Measurements from ENCODE around the gene RSBN1.

The RSBN1 gene

DNA sequence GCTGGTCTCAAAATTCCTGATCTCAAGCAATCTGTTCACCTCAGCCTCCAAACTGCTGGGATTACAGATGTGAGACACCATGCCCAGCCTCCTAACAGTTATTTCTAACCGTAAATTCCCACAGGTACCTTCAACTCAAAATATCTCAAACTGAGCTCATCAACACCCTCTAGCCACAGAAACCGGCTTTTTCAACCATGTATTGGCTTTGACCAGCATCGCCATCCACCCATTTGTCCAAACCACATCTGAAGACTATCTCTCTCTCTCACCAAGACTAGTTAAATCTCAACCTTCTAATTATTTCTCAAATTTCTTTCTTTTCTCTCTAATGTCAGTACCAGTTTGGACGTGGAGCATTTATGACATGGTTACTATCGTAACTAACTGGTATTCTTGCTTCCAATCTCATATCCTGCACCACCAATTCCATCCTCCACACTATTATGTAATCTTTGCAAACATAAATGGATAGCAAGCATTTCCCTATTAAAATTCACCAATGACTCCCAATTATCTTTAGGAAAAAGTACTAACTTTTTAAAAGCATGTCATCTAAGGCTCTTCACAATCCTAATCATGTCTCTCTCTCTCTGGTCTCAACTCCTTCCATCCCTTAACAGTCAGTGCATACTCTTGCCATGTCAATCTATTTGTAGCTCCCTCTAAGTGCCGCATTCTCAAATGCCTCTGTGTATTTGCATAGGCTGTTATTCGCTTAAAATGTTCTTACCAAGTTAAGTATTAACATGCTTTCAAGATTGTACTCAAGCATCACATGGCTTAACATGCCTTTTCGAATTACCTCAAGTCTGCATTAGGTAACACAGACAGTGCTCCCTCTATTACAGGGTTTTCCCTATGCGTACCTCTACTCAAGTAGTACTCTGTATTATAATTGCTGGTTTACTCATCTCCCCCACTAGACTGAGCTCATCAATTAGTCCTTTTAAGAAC, 18.1 kb downstream of the RSBN1 start:
- CTCF ChIA-PET = no interaction called here
- no peak for DNase-seq (ENCODE audit: extremely low spot score)
- POLR2A ChIA-PET = no interaction called here
- no peak for TF ChIP-seq FOXA1 (IDR thresholded peaks at IDR 0.05)
- no peak for TF ChIP-seq BHLHE40 (IDR thresholded peaks at IDR 0.05; ENCODE audit: borderline replicate concordance)
- TF ChIP-seq FOXM1 (IDR thresholded peaks at IDR 0.05; ENCODE audit: borderline replicate concordance) = no peak
- TF ChIP-seq ZNF384 (IDR thresholded peaks at IDR 0.05) = no peak
- TF ChIP-seq NFRKB (IDR thresholded peaks at IDR 0.05) = no peak
- no peak for TF ChIP-seq CTBP1 (IDR thresholded peaks at IDR 0.05; ENCODE audit: borderline replicate concordance)
- no peak for TF ChIP-seq HDGF (IDR thresholded peaks at IDR 0.05; ENCODE audit: borderline replicate concordance)
- TF ChIP-seq ARNT (IDR thresholded peaks at IDR 0.05) = no peak
- TF ChIP-seq, protein P1, sequence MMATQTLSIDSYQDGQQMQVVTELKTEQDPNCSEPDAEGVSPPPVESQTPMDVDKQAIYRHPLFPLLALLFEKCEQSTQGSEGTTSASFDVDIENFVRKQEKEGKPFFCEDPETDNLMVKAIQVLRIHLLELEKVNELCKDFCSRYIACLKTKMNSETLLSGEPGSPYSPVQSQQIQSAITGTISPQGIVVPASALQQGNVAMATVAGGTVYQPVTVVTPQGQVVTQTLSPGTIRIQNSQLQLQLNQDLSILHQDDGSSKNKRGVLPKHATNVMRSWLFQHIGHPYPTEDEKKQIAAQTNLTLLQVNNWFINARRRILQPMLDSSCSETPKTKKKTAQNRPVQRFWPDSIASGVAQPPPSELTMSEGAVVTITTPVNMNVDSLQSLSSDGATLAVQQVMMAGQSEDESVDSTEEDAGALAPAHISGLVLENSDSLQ (IDR thresholded peaks at IDR 0.05) = no peak

DNA sequence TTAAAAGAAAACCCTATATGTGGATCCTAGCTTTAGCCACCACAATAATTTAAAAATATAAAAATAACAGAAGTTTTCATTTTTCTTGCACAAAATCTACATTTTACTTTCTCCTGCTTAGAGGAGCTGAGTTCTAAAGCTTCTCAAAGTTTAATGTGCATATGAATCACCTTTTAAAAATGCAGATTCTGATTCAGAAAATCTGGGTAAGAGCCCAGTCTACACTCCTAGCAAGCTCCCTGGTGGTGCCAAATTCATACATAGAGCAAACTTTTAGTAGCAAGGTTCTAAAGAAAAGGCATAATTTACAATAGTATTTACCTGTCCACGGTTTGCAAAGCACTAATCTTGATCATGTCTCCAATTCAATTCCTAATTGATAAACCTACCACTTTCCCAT, 19.3 kb downstream of the RSBN1 start:
- ChIA-PET CTCF (no interaction called here), POLR2A (interaction anchor here (1.0 kb wide), 1 partner anchor 19 kb away, joined by 3 read pairs; the partner anchor contains the start of gene RSBN1)
- TF ChIP-seq CTBP1 (IDR thresholded peaks at IDR 0.05; ENCODE audit: borderline replicate concordance) = no peak
- TF ChIP-seq TARDBP (IDR thresholded peaks at IDR 0.05) = no peak
- no peak for TF ChIP-seq L3MBTL2 (conservative IDR thresholded peaks at IDR 0.05)
- TF ChIP-seq ELF4 (IDR thresholded peaks at IDR 0.05) = no peak
- no peak for TF ChIP-seq FOXM1 (IDR thresholded peaks at IDR 0.05; ENCODE audit: borderline replicate concordance)
- no peak for TF ChIP-seq HDGF (IDR thresholded peaks at IDR 0.05; ENCODE audit: borderline replicate concordance)
- no peak for TF ChIP-seq BHLHE40 (IDR thresholded peaks at IDR 0.05; ENCODE audit: borderline replicate concordance)
- TF ChIP-seq LEF1 (IDR thresholded peaks at IDR 0.05; ENCODE audit: borderline replicate concordance) = no peak
- TF ChIP-seq SUZ12 (IDR thresholded peaks at IDR 0.05) = no peak
- TF ChIP-seq, protein P1 (IDR thresholded peaks at IDR 0.05) = no peak
- no peak for DNase-seq (ENCODE audit: extremely low spot score)

DNA sequence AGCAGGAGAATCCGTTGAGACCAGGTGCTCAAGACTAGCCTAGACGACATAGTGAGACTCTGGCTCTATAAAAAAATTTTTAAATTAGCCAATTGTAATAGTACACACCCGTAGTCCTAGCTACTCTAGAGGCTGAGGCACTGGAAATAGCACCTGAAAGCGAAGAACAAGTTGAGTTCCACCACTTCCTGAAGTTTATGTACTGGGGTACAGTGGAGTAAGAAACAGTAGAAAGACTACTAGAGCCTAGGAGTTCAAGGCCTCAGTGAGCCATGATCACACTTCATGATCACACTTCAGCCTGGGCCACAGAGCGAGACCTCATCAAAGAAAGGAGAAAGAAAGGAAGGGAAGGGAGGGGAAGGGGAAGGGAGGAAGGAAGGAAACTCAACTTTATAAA, 19.8 kb downstream of the RSBN1 start:
- ChIA-PET POLR2A (interaction anchor here (1.0 kb wide), 1 partner anchor 20 kb away, joined by 3 read pairs; the partner anchor contains the start of gene RSBN1), CTCF (no interaction called here)
- no peak for TF ChIP-seq NFRKB (IDR thresholded peaks at IDR 0.05)
- TF ChIP-seq, protein P1 (IDR thresholded peaks at IDR 0.05) = no peak
- no peak for TF ChIP-seq FOXK2 (IDR thresholded peaks at IDR 0.05)
- DNase-seq (ENCODE audit: extremely low spot score) = no peak

DNA sequence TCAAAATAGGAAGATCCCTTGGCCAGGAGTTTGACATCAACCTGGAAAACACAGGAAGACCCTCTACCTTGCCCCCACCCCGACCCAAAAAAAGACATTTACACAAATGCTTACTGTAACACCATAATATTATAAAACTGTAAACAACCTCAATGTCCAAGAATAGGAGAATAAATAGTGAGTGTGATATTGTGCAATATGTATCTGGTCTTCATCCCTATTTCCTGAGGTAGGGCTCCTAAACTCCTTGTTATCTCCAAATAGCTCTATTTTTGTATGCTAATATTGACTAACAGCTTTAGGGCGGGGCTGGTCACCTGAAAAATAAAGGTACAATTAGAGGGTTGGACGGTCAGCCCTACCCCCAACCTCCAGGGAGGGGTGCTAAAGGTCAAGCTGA, 23.5 kb downstream of the RSBN1 start:
- POLR2A ChIA-PET = no interaction called here
- CTCF ChIA-PET = no interaction called here
- no peak for TF ChIP-seq L3MBTL2 (conservative IDR thresholded peaks at IDR 0.05)
- TF ChIP-seq ARNT (IDR thresholded peaks at IDR 0.05) = no peak
- TF ChIP-seq SP1 (IDR thresholded peaks at IDR 0.05) = no peak
- no peak for TF ChIP-seq CTBP1 (IDR thresholded peaks at IDR 0.05; ENCODE audit: borderline replicate concordance)
- TF ChIP-seq ZNF384 (IDR thresholded peaks at IDR 0.05) = no peak
- no peak for TF ChIP-seq TARDBP (IDR thresholded peaks at IDR 0.05)
- TF ChIP-seq NFRKB (IDR thresholded peaks at IDR 0.05) = no peak
- no peak for TF ChIP-seq SUZ12 (IDR thresholded peaks at IDR 0.05)
- TF ChIP-seq, protein P1 (IDR thresholded peaks at IDR 0.05) = no peak
- no peak for TF ChIP-seq BHLHE40 (IDR thresholded peaks at IDR 0.05; ENCODE audit: borderline replicate concordance)
- no peak for TF ChIP-seq FOXA1 (IDR thresholded peaks at IDR 0.05)
- no peak for DNase-seq (ENCODE audit: extremely low spot score)

DNA sequence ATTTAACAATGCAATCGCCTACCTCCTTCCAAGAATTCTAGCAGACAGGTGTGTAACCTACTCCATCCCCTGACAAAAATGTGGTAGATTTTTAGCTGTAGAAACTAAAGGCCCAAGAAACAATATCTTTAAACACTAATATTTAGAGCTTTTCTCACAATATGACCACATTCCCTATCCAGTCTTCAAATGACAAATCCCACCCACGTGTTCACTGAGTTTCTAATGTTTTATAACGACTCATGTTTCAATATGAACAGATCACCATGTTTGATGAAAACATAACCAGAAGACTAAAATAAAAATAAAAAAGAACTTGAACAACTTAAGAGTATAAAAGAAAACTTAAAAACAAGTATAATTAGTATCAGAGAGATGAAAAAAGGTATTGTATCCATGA, 24.6 kb downstream of the RSBN1 start:
- TF ChIP-seq NFRKB (IDR thresholded peaks at IDR 0.05) = no peak
- TF ChIP-seq, protein P1 (IDR thresholded peaks at IDR 0.05) = no peak
- CTCF ChIA-PET = no interaction called here
- no peak for DNase-seq (ENCODE audit: extremely low spot score)
- POLR2A ChIA-PET = interaction anchor here (1.8 kb wide), 1 partner anchor 27 kb away, joined by 4 read pairs; no protein-coding TSS in a partner anchor

DNA sequence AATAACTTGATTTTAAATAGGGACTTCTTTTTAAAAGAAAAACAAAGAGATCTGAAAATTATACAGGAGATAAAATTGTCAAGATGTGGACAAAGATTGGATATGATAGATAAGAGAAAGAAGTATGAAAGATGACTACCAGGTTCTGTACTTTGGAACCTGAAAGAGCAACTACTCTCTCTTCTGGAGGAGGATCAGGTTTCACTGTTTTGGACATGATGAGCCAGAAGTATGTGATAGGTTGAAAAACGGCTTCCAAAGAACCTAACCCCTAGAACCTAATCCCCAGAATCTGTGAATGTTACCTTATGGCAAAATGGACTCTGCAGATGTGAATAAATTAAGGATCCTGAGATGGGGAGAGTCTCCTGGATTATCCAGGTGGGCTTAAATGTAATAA, 26.2 kb downstream of the RSBN1 start:
- DNase-seq (ENCODE audit: extremely low spot score) = peak; percentile 28
- ChIA-PET CTCF (no interaction called here), POLR2A (interaction anchor here (1.8 to 2.3 kb wide), 2 partner anchors 26 to 27 kb away, joined by 4 to 7 read pairs; partner anchors contain the start of gene PHTF1)
- TF ChIP-seq FOXM1 (IDR thresholded peaks at IDR 0.05; ENCODE audit: borderline replicate concordance) (no peak), HDGF (IDR thresholded peaks at IDR 0.05; ENCODE audit: borderline replicate concordance) (no peak), NFRKB (IDR thresholded peaks at IDR 0.05) (no peak), TARDBP (IDR thresholded peaks at IDR 0.05) (no peak), ZNF384 (IDR thresholded peaks at IDR 0.05) (no peak)
- TF ChIP-seq, protein P1 (IDR thresholded peaks at IDR 0.05) = no peak
